ENCODE data around the gene SLC35E3.
"Not testable (repeated sequence)": the region's sequence is repeated elsewhere in the genome, so short reads cannot be mapped to it uniquely, and the experiment has no call there.

The SLC35E3 gene

DNA sequence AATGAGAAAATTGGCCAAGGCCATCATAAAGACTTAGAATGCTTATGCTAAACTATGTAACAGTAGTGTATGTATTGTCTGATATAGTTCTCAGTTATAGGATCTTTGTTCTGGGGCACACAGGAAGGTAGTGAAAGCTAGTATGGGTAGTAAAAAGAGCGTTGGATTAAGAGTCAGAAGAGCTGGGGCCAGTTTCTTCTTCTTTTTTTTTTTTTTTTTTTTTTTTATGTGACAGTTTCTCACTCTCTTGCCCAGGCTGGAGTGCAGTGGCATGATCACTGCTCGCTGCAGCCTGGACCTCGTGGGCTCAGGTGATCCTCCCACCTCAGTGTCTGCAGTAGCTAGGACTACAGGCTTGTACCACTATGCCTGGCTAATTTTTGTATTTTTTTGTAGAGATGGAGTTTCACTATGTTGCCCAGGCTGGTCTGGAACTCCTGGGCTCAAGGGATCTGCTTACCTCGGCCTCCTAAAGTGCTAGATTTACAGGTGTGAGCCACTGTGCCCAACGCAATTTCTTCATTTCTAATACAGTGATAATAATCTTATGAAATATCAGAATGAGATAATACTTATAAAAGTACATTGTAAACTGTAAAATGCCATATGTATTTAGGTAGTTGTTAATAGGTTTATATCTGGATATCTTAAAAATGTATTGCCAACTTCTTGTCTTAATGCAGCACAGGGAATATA is 69.4 kb downstream of the SLC35E3 start:
- TF ChIP-seq, protein P1, sequence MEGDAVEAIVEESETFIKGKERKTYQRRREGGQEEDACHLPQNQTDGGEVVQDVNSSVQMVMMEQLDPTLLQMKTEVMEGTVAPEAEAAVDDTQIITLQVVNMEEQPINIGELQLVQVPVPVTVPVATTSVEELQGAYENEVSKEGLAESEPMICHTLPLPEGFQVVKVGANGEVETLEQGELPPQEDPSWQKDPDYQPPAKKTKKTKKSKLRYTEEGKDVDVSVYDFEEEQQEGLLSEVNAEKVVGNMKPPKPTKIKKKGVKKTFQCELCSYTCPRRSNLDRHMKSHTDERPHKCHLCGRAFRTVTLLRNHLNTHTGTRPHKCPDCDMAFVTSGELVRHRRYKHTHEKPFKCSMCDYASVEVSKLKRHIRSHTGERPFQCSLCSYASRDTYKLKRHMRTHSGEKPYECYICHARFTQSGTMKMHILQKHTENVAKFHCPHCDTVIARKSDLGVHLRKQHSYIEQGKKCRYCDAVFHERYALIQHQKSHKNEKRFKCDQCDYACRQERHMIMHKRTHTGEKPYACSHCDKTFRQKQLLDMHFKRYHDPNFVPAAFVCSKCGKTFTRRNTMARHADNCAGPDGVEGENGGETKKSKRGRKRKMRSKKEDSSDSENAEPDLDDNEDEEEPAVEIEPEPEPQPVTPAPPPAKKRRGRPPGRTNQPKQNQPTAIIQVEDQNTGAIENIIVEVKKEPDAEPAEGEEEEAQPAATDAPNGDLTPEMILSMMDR (IDR thresholded peaks at IDR 0.05; ENCODE audit: extremely low read depth, missing control alignments), result no peak
- DNase-seq (ENCODE audit: low spot score), result no peak

DNA sequence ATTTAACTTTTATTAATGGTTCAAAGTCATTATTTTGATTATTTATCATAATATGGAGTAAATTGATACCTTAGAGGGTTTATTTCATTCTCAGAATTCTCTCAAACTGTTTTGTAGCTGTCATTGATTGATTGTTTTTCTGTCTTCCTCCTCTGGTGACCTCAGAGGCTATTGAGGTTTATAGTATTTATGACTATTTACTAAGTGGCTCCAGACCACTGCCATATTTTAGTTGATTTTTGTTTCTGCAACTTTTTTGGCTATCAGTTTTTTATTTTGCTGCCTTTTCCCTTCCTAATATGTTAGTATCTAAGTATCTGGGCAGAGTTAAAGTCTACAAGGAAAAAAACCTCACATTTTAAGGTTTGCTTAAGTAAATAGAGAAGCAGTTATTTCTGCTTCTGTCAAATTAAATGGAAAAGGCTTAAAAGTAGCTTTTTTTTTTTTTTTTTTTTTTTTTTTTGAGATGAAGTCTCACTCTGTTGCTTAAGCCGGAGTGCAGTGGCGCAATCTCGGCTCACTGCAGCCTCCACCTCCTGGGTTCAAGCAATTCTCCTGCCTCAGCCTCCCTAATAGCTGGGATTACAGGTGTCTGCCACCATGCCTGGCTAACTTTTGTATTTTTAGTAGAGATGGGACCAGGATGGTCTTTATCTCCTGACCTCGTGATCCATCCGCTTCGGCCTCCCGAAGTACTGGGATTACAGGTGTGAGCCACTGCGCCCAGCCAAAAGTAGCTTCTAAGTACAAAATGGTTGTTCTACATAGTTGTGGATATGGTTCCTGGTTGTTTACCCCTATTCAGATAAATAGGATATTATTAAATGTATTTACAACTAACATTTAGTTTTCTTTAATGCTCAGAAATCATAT is 70.2 kb downstream of the SLC35E3 start:
- TF ChIP-seq, protein P1 (IDR thresholded peaks at IDR 0.05; ENCODE audit: extremely low read depth, missing control alignments), result no peak
- no peak for DNase-seq (ENCODE audit: low spot score)

DNA sequence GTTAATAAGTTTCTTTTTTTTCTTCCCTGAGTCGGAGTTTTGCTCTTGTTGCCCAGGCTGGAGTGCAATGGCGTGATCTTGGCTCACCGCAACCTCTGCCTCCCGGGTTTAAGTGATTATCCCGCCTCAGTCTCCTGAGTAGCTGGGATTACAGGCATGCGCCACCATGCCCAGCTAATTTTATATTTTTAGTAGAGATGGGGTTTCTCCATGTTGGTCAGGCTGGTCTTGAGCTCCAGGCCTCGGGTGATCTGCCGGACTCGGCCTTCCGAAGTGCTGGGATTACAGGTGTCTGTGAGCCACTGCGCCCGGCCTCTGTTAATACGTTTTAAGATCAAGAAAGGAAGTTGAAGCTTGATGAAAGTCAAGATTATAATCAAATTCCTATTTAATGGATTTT is 73.5 kb downstream of the SLC35E3 start:
- DNase-seq (ENCODE audit: low spot score), result not testable (repeated sequence)

DNA sequence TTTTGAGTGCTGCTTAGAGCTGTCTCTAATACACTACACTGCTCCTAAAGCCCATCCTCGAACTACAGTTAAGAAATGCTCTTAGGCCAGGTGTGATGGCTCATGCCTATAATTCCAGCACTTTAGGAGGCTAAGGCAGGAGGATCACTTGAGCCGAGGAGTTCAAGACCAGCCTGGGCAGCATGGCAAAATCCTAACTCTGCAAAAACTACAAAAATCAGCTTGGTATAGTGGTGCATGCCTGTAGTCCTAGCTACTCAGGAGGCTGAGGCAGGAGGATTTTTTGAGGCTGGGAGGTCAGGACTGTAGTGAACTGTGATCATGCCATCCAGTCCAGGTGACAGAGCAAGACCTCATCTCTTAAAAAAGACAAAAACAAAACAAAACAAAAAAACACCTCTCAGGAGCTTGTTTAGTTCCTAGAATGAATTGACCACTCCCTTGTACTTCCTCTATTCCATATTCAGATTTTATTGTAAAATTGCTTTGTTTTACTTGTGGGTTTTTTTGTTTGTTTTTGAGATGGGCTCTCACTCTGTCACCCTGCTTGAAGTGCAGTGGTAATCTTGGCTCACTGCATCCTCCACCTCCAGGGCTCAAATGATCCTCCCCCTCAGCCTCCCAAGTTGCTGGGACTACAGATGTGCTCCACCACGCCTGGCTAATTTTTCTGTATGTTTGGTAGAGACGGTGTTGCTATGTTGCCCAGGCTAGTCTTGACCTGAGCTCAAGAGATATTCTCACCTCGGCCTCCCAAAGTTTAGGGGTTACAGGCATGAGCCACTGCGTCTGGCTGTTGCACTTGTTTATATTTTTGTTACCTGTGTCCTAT is 75.6 kb downstream of the SLC35E3 start:
- TF ChIP-seq, protein P1 (IDR thresholded peaks at IDR 0.05; ENCODE audit: extremely low read depth, missing control alignments), result no peak
- no peak for DNase-seq (ENCODE audit: low spot score)

DNA sequence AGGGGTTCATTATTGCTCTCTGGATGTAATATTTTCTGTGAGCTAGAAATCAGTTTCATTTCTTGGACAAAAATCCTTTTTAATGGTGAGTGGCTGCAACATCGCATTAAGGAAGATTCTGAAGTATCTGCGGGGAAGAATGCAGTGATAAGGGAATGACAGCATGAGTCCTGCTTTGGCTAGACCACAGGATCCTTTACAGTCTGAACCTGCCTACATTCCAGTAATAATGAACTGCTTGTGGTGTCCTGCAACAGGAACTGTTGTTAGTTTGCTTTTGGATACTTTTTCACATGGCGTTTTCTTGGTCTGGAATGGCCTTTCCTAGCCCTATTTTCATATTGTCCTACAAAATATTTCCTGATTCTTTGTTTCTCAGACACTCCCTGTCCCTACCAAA is 77.7 kb downstream of the SLC35E3 start:
- no peak for DNase-seq (ENCODE audit: low spot score)
- TF ChIP-seq, protein P1 (IDR thresholded peaks at IDR 0.05; ENCODE audit: extremely low read depth, missing control alignments), result no peak

DNA sequence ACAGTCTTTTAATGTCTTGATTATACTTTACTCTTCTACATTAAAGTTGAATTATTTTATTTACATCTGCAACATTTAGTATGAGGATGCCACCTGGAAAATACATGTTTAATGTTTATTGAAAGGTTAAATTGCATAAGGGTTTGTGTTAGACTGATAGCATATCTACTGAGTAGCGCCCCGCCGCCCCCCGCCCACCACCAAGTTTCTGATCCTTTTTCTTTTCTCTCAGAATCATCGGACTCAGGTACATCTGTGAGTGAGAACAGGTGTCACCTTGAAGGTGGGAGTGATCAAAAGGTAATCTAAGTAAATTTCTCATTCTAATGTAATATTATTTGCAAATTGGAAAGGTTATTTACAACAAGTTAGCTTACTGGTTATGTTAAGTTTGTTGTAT is 78.2 kb downstream of the SLC35E3 start:
- no peak for DNase-seq (ENCODE audit: low spot score)
- TF ChIP-seq, protein P1 (IDR thresholded peaks at IDR 0.05; ENCODE audit: extremely low read depth, missing control alignments), result no peak

DNA sequence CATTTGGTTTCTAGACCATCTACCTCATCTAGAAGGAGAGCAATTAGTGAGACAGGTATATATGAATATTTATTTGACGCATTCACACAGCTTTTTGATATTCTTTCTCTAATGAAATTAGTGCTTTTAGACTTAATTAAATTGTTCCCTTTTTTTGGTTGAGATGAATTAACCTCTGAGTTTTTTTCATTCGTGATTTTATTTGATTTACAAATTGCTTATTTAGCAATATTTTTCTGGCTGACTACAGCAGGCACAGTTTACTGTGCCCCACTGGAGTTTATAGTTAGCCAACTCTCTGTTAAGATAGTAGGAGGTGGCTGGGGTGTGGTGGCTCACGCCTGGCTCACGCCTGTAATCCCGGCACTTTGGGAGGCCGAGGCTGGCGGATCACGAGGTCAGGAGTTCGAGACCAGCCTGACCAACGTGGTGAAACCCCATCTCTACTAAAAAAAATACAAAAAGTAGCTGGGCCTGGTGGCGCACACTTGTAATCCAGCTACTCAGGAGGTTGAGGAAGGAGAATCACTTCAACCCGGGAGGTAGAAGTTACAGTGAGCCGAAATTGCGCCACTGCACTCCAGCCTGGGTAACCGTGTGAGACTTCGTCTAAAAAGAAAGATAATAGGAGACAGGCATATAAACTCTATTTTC is 78.7 kb downstream of the SLC35E3 start:
- TF ChIP-seq, protein P1 (IDR thresholded peaks at IDR 0.05; ENCODE audit: extremely low read depth, missing control alignments), result no peak
- DNase-seq (ENCODE audit: low spot score), result no peak

All from GM20000 (cell line).